HUES6 (cell line): ENCODE measurements around the gene PPP2R5D.
A peak's percentile ranks its signal among the peaks of the same experiment; 100 is the strongest.

ENCODE experiments used
- H3K27ac ChIP-seq: 2 replicates; pipeline ENCODE4 v1.7.0; 2013; ENCODE audit warnings: low read depth, mild to moderate bottlenecking, low read length, inconsistent platforms
- H3K27me3 ChIP-seq: 2 replicates; pipeline ENCODE4 v1.6.1; 2013; ENCODE audit warnings: low read length; ENCODE audit not compliant: control insufficient read depth, insufficient read depth
- H3K36me3 ChIP-seq: 2 replicates; pipeline ENCODE4 v1.6.1; 2013; ENCODE audit warnings: low read length; ENCODE audit not compliant: control insufficient read depth, insufficient read depth
- H3K4me1 ChIP-seq: 2 replicates; pipeline ENCODE4 v1.6.1; 2013; ENCODE audit warnings: low read length; ENCODE audit not compliant: control insufficient read depth, insufficient read depth
- H3K4me3 ChIP-seq: 2 replicates; pipeline ENCODE4 v1.5.1; 2013; ENCODE audit warnings: low read depth, low read length
- H3K9ac ChIP-seq: one replicate; pipeline ENCODE4 v1.6.1; 2013; ENCODE audit warnings: mild to moderate bottlenecking, low read length
- H3K9me3 ChIP-seq: 2 replicates; pipeline ENCODE4 v1.6.1; 2013; ENCODE audit warnings: low read depth, low read length; ENCODE audit not compliant: control insufficient read depth, insufficient read depth

The PPP2R5D gene

GRCh38 chr6:43060034-43060754 lies 75.8 kb downstream of the PPP2R5D start:
- 0 out of 2 replicates have a peak overlapping the region, but pooled peaks have one; percentile 77 for H3K27ac ChIP-seq
- peak overlapping the region; percentile 96 for H3K4me3 ChIP-seq

GRCh38 chr6:43060755-43061633 lies 76.6 kb downstream of the PPP2R5D start:
- H3K4me1 ChIP-seq = peaks cover 5% of the 10 kb centered on the region; the same call in 1 of the 2 replicates
- peaks cover 33% of the 10 kb centered on the region for H3K36me3 ChIP-seq
- H3K27me3 ChIP-seq = no peaks in the 10 kb centered on the region
- no peak overlapping the region for H3K27ac ChIP-seq
- H3K9me3 ChIP-seq = no peaks in the 10 kb centered on the region
- H3K9ac ChIP-seq = peak overlapping the region; percentile 12
- H3K4me3 ChIP-seq = peak overlapping the region; percentile 96

More at GRCh38 chr6:43060034-43060754, 75.8 kb downstream of the PPP2R5D start:
- peaks cover 34% of the 10 kb centered on the region for H3K36me3 ChIP-seq
- no peaks in the 10 kb centered on the region for H3K9me3 ChIP-seq
- peaks cover 5% of the 10 kb centered on the region; the same call in 1 of the 2 replicates for H3K4me1 ChIP-seq
- H3K27me3 ChIP-seq = no peaks in the 10 kb centered on the region
- H3K9ac ChIP-seq = peak overlapping the region; percentile 84

- Histone ChIP-seq H3K9ac (no peak overlapping the region), H3K4me3 (no peak overlapping the region; the same call in 1 of the 2 replicates), H3K36me3 (peaks cover 36% of the 10 kb centered on the region), H3K4me1 (peaks cover 5% of the 10 kb centered on the region; the same call in 1 of the 2 replicates), H3K27me3 (no peaks in the 10 kb centered on the region), H3K9me3 (no peaks in the 10 kb centered on the region), H3K27ac (no peak overlapping the region)
Observed at GRCh38 chr6:43061861-43062260, 77.5 kb downstream of the PPP2R5D start.
